GM21423 (cell line): ENCODE data around the gene CCDC170.

Source experiments
- ATAC-seq: cut with Tn5 transposase; IDR thresholded peaks from one replicate; pipeline ENCODE4 v1.9.1; 2021; ENCODE audit warnings: mild to moderate bottlenecking, moderate library complexity; ENCODE audit not compliant: unreplicated experiment

The CCDC170 gene

DNA sequence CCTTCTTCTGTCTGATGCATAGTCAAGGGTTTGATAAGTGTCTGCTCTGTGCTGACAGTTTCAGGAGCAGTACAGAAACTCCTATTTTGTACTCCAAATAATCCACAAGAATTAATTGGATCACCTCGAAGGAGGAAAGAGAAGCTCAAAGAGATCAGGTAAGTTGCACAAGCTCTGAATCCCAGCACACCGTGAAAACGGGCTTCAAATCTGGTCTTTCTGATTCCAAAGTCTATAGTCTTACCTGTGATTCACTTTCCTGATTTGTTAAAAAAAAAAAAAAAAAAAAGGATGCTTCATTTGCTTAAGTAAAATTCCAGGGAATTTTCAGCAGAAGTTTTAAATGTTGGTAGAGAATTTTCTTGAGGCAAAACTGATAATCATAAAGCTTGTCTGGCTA, 157.8 kb downstream of the CCDC170 start:
- ATAC-seq: no peak

DNA sequence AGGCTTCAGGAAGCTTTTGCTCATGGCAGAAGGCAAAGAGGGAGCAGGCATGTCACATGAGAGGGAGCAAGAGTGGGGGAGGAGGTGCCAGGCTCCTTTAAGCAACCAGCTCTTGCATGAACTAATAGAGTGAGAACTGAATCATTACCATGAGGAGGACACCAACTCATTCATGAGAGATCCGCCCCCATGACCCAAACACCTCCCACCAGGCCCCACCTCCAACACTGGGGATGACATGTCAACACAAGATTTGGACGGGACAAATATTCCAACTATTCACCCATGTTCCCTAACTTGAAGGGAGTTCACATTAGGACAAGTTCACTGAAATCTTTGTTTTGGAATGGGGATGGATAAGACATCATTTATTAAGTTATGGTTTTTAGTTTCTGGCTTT, 158.5 kb downstream of the CCDC170 start:
- ATAC-seq: no peak

DNA sequence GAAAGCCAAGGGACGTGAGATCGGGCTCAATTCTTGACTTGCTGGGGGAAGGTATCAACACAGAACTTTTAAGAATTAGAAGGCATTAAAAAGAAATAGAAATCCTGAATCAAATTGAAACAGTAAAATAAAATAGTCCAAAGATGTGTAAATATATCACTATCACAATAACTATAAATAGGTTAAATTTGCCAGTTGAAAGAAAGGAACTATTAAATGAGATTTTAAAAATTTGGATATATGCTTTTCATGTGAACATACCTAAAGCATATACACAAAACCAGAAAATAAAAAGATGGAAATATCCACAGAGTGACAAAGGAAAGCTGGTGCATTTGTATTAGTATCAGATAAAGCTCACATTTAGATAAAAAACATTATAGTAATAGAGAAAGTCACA, 161.3 kb downstream of the CCDC170 start:
- ATAC-seq: no peak

DNA sequence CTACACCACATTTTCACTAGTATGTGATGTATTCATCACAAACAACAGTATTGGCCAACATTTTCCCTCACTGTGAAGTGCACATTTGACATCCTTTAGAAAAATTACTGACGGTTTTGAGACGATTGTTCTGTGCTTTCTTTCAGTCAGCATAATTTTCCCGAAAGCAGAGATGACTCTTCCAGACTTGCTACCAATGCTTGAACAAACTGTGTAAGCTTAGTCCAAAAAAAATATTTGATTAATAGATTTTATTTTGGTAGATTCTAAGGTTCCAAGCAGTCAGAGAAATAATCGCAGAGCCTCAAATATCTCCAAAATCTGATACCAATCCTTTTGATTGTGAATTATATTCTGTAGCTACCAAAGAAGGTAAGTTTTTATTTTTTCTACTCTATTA, 162.6 kb downstream of the CCDC170 start:
- ATAC-seq: no peak

DNA sequence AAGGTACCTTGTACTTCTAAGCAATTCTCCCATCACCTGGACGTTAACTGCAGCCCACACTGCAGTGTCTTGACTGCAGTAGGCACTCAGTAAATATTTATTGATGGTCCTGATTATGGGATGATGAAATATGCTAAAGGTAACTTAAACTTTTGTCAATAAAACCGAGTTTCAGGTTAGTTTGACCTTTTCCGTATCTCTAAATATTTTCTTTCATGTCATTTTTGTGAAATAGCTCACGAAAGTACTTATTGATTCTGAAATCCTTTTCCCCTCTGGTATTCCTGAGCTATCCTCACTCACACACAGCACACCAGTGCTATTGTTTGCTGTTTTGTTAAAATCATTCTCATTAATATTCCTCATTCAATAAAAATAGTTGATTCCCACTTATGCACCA, 164.3 kb downstream of the CCDC170 start:
- ATAC-seq: no peak

DNA sequence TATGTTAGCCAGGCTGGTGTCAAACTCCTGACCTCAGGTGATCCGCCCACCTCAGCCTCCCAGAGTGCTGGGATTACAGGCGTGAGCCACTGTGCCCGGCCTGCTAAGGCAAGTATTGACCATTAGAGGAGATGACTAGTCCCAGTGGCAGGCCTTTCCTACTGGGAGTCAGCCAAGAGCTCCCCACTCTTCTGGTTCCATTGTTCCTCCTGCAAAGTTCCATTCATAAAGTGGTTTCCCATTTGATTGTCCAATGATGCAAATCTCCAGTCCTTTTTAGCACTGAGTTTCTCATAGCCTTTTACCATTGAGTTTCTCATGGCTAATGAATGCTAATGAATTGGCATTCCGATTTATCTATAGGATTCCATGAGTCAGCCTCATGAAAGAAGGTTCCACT, 165.4 kb downstream of the CCDC170 start:
- no peak for ATAC-seq

DNA sequence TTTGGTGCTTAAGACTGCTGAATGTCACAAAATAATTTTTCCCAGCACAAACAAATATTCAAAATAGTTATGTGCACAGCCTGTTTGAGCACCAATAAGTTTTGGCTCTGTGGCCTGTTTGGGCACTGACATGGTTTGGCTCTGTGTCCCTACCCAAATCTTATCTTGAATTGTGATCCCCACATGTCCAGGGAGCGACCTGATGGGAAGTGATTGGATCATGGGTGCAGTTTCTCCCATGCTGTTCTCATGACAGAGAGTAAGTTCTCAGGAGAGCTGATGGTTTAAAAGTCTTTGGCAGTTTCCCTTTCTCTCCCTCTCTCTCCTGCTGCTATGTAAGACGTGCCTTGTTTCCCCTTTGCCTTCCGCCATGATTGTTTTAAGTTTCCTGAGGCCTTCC, 167.7 kb downstream of the CCDC170 start:
- no peak for ATAC-seq

DNA sequence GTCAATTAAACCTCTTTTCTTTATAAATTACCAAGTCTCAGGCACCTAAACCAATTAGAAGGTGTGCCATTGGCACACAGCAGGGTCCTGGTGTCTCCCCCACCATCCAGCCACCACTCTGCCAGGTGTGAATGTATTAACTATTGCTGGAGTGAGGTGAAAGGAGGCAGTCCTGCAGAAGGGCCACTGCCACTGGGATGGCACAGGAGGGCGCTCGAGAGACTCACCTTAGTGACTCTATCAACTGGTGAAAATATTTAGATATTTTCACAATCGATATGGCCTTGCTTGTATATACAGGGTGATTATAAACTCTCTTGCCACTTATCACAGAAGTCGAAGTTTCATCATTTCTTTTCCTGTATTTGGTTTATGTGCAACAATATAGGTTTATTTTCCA, 168.1 kb downstream of the CCDC170 start:
- no peak for ATAC-seq

DNA sequence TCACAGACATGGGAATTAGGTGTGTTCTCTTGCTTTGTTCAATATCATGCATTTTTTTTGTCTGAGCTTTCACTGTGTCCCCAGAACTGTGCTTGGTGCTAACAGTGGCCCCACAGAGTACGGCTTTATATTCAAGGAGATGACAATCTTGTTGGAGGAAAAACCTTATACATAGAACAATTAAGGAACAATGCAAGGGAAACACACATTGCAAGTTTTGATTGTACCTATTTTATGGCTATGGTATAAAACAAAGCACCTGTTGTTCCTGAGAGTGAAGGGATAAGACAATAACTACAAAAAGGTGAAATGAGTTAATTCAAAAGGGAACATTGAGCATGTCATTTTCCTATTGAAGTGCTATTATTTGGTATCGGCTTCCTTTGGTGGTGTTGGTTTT, 169.7 kb downstream of the CCDC170 start:
- ATAC-seq: no peak

DNA sequence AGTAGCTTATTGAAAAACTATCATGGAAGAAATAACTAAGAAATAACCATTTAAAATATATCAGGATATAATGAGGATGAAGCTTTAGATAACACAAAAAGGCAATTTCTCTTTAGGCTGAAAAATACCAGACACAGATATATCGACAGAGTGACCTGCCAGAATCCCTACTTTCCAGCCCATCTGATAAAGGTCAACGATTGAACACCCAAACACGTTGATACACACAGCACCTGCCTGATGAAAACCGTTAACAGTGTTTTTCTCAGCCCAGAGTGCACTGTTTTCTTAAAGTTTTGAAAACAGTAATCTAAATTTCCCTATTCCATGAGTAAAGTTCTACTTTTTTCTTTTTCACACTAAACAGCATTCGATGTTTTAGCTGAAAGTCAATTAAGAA, 170.6 kb downstream of the CCDC170 start:
- ATAC-seq: no peak

DNA sequence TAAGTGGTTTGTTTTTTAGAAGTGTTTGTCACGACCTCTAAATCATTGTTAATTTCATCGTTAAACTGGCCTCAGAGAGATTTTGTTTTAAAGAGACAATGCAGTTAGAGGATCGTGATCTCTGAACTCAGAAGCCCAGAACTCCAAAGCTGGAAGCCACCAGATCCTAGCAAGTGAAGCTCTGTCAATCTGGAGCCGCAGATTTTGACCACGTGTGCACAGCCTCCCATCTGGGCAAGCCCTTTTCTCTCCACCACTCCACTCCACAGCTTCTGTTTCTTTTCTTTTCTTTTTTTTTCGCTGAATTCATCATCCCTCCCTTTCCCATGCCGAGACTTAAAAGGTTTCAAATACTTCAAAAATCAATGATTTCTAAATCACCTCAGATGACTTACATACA, 171.5 kb downstream of the CCDC170 start:
- no peak for ATAC-seq

DNA sequence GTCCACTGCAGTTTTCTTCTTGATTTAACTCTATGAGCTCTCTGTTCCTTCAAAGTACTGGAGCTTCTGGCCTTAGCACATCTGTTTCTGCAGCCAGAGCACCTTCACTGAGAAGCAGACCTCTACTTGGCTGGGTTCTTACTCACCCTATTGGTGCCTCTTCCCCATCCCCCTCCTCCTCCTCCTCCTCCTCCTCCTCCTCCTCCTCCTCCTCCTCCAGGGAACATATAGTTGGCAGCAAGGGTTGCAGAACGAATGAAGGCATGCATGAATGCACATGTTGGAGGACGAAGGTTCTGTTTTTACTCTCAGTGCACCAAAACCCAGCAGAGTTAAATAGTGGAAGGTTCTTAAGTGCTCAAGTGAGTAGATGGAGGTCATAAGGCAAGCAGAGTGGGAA, 172.7 kb downstream of the CCDC170 start:
- no peak for ATAC-seq

DNA sequence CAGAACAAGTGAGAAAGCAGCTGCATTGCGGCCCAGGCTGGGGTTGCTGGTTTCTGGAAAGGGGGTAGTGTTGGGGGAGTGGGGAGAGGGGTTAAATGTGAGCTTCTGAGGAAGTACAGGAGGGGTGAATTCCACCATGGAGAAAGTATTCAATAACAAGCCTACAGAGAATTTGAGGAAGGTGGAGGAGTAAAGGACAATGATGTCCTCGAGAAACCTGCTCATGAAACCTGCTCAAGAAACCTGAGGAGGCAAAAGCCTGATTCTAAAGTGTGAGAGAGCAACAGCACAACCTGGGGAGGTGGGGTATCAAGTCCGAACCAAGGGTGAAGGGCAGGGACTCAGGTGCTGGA, 175.4 kb downstream of the CCDC170 start:
- no peak for ATAC-seq

DNA sequence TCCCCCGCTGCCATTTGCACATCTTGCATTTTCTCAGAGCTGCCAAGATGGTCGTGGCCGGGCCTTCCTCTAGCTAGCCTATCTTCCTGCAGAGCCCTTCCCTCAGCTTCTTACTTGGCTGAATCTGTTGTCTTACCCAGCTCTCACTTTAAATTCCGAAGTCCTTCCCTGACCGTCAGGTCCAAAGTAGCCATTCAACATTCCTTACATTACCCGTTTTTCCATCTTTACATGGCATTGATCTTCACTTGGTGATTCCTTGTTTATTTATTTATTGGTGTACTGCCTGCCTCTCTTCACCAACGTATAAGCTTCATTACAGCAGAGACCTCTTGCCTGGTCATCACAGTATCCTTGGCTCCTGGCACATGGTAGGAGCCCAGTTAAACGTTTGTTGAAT, 176.3 kb downstream of the CCDC170 start:
- ATAC-seq: no peak
